ENCODE data around the gene SESTD1.

DNA sequence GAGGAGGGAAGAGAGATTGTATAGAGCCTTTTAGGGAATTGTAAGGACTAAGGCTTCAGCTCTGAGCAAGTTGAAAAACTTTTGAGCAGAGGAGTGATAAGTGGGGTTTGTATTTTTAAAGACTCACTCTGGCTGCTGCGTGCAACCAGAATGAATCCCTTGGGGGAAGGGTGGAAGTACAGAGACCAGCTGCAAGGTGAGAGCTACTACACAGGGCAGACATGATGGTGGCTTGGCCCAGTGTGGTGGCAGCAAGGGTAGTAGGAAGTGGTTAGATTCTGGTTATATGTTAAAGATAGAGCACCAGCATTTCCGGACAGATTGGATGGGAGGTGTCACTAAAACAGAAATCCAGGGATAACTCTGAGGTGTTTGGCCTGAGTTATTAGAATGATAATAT is 10.1 kb upstream of the SESTD1 start:
- TF ChIP-seq POLR2A (IDR thresholded peaks at IDR 0.05) = no peak
- TF ChIP-seq, protein P1, sequence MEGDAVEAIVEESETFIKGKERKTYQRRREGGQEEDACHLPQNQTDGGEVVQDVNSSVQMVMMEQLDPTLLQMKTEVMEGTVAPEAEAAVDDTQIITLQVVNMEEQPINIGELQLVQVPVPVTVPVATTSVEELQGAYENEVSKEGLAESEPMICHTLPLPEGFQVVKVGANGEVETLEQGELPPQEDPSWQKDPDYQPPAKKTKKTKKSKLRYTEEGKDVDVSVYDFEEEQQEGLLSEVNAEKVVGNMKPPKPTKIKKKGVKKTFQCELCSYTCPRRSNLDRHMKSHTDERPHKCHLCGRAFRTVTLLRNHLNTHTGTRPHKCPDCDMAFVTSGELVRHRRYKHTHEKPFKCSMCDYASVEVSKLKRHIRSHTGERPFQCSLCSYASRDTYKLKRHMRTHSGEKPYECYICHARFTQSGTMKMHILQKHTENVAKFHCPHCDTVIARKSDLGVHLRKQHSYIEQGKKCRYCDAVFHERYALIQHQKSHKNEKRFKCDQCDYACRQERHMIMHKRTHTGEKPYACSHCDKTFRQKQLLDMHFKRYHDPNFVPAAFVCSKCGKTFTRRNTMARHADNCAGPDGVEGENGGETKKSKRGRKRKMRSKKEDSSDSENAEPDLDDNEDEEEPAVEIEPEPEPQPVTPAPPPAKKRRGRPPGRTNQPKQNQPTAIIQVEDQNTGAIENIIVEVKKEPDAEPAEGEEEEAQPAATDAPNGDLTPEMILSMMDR (IDR thresholded peaks at IDR 0.05) = no peak
